ENCODE data around the gene IGSF9. TPM values are rescaled to one million over a fixed set of nuclear protein-coding genes. Genes with fewer than 3 reads are reported as not detected.
A peak's percentile ranks its signal among the peaks of the same experiment; 100 is the strongest.

IGSF9 gene
- total and polyA plus RNA-seq, 2 of the 4 experiments (the other 2 are of a cell fraction), result 0.05 TPM; not detected in 1

DNA sequence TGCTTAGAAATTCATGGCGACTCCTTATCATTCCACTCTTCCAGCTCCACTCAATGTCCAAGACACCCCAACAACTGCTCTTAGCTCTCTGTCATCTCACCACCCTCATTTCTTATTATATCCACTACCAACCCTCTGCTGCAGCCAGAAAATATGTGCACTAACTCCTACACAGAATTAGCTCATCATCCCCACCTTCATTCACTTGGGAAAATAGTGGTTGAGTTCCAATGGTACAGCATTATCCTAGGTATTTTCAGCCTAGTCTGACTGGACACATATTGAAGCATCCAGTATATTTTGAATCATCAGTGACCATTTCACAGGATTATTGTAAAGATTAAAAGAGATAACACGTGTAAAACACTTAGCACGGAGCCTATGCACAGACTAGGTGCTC, 66.3 kb downstream of the IGSF9 start:
- Histone ChIP-seq H3K27ac (ENCODE audit: insufficient read depth, low read length) (no peak overlapping the region), H3K27me3 (ENCODE audit: control insufficient read depth, insufficient read depth, low read length) (no peaks in the 10 kb centered on the region), H2AFZ (replicated peaks; ENCODE audit: low read length, poor library complexity) (no peak overlapping the region), H3K14ac (replicated peaks; ENCODE audit: low read depth, low read length) (no peak overlapping the region), H4K20me1 (ENCODE audit: insufficient read depth, low read length) (no peaks in the 10 kb centered on the region), H2BK20ac (ENCODE audit: low read depth, low read length) (no peak overlapping the region), H2BK15ac (ENCODE audit: low read depth, low read length) (no peak overlapping the region), H2AK5ac (ENCODE audit: low read depth, low read length) (peak overlapping the region; percentile 51; the same call in 1 of the 2 replicates), H3K23ac (ENCODE audit: low read depth, low read length) (no peak overlapping the region), H3K56ac (ENCODE audit: extremely low read depth, insufficient read depth, low read length) (no peak overlapping the region), H3K36me3 (ENCODE audit: control insufficient read depth, insufficient read depth, low read length) (no peaks in the 10 kb centered on the region), H3K9ac (ENCODE audit: low read depth, low read length) (no peak overlapping the region), H4K91ac (ENCODE audit: insufficient read depth, low read depth, low read length) (no peak overlapping the region), H2BK5ac (ENCODE audit: low read depth, low read length, poor library complexity, severe bottlenecking) (no peak overlapping the region), H3K4me1 (ENCODE audit: control insufficient read depth, insufficient read depth, low read length) (peaks cover 15% of the 10 kb centered on the region), H4K8ac (ENCODE audit: low read depth in 2 of 2, low read length in 2 of 2) (no peak overlapping the region), H2AK9ac (replicated peaks; ENCODE audit: low read depth, low read length, poor library complexity) (no peak overlapping the region), H3K79me1 (ENCODE audit: low read depth in 1 of 2, low read length in 2 of 2) (no peaks in the 10 kb centered on the region), H3K4me2 (ENCODE audit: low read depth, low read length) (no peak overlapping the region), H3K9me3 (ENCODE audit: control insufficient read depth, insufficient read depth, low read length) (no peaks in the 10 kb centered on the region), H4K5ac (ENCODE audit: low read depth, low read length) (no peak overlapping the region), H3K18ac (ENCODE audit: low read depth, low read length) (no peak overlapping the region), H3K4ac (ENCODE audit: low read depth, low read length) (no peak overlapping the region), H3K9me1 (ENCODE audit: insufficient read depth, low read length) (peaks cover 18% of the 10 kb centered on the region), H3K4me3 (ENCODE audit: insufficient read depth, low read depth, low read length) (no peak overlapping the region), H2BK120ac (ENCODE audit: low read depth, low read length) (no peak overlapping the region)
- in situ Hi-C loops (cut with MboI; ENCODE audit: low sequenced_read_pairs), result loop anchor here (25.0 kb wide), 1 partner anchor 667 kb away; the partner anchor contains the start of gene ACKR1
- TF ChIP-seq SMC3 (IDR thresholded peaks at IDR 0.05; ENCODE audit: low read depth, low read length) (no peak), RCOR1 (IDR thresholded peaks at IDR 0.05; ENCODE audit: insufficient replicate concordance, low read length) (no peak), RAD21 (IDR thresholded peaks at IDR 0.05; ENCODE audit: low read length) (no peak), CEBPB (IDR thresholded peaks at IDR 0.05; ENCODE audit: low read depth, low read length) (no peak), BHLHE40 (IDR thresholded peaks at IDR 0.05; ENCODE audit: low read depth, low read length) (no peak), CHD1 (IDR thresholded peaks at IDR 0.05; ENCODE audit: low read depth, low read length) (no peak), FOS (IDR thresholded peaks at IDR 0.05; ENCODE audit: low read depth, low read length) (no peak), RFX5 (IDR thresholded peaks at IDR 0.05; ENCODE audit: low read depth, low read length) (no peak), MAZ (IDR thresholded peaks at IDR 0.05; ENCODE audit: borderline replicate concordance, low read depth, low read length) (no peak)
- TF ChIP-seq, protein P1, sequence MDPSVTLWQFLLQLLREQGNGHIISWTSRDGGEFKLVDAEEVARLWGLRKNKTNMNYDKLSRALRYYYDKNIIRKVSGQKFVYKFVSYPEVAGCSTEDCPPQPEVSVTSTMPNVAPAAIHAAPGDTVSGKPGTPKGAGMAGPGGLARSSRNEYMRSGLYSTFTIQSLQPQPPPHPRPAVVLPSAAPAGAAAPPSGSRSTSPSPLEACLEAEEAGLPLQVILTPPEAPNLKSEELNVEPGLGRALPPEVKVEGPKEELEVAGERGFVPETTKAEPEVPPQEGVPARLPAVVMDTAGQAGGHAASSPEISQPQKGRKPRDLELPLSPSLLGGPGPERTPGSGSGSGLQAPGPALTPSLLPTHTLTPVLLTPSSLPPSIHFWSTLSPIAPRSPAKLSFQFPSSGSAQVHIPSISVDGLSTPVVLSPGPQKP (IDR thresholded peaks at IDR 0.05; ENCODE audit: borderline replicate concordance, low read depth, low read length), result no peak
- dilution Hi-C loops (cut with HindIII; ENCODE audit: low sequenced_read_pairs, unreplicated experiment), result loop anchor here (25.0 kb wide), 1 partner anchor 92 kb away; the partner anchor contains the start of gene DUSP23
- CTCF ChIA-PET, result interaction anchor here (1.2 kb wide), 1 partner anchor 80 kb away, joined by 3 read pairs; no protein-coding TSS in a partner anchor
- no peak for ATAC-seq (ENCODE audit: low read depth)
- intact Hi-C loops (cut with micrococcal nuclease), result no loop called here
- no TSS peak for BruUV-seq (replicated peaks)
- 100% methylated on average over 1 of the region's 3 CpGs; no CpG with 5 or more reads in 1 of the 2 experiments for WGBS, 2 experiments (ENCODE audit: extremely low coverage in 2 of 2, insufficient read length in 1 of 2)
- peak; percentile 33 for DNase-seq
- POLR2A ChIA-PET (ENCODE audit: unreplicated experiment), result no interaction called here

Measured in IMR-90 (cell line).